ENCODE results near the gene KLHL1.
"Not testable (repeated sequence)": the region's sequence is repeated elsewhere in the genome, so short reads cannot be mapped to it uniquely, and the experiment has no call there.

KLHL1 gene

GRCh38 chr13:70108356-70109105 is at the start of gene KLHL1:
KLHL1 (minus strand) TSS chr13:70108452; CDS start chr13:70107699, 753 bp downstream.
- WGBS (ENCODE audit: insufficient coverage, insufficient read length), result no CpG with 5 or more reads among the region's 18 CpGs
- Histone ChIP-seq H3K27ac (ENCODE audit: low read length) (no peak within 1 kb of the TSS), H3K36me3 (ENCODE audit: control insufficient read depth, insufficient read depth, low read length) (no peaks in the 10 kb centered on the region), H3K27me3 (ENCODE audit: control insufficient read depth, insufficient read depth, low read length) (peaks cover 23% of the 10 kb centered on the region; the same call in 1 of the 2 replicates), H3K4me1 (ENCODE audit: control insufficient read depth, insufficient read depth, low read length) (no peaks in the 10 kb centered on the region), H3K4me3 (ENCODE audit: low read length) (peak within 1 kb of the TSS; percentile 33; the same call in 1 of the 2 replicates), H3K9me3 (ENCODE audit: control insufficient read depth, insufficient read depth, low read length) (no peaks in the 10 kb centered on the region)
- DNase-seq (ENCODE audit: low read depth, low spot score), result no peak

DNA sequence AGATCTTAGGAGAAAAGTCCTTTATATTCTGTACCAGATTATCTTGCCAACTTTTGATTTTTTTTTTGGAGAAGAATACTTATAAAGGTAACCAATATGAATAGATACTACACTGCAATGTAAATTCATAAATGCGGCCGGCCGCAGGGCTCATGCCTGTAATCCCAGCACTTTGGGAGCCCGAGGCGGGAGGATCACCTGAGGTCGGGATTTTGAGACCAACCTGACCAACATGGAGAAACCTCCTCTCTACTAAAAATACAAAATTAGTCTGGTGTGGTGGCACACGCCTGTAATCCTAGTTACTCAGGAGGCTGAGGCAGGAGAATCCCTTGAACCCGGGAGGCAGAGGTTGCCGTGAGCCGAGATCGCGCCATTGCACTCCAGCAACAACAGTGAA is 34.4 kb upstream of the KLHL1 start:
- H3K4me1 ChIP-seq (ENCODE audit: control insufficient read depth, insufficient read depth, low read length); H3K4me3 ChIP-seq (ENCODE audit: low read length); DNase-seq (ENCODE audit: low read depth, low spot score); H3K36me3 ChIP-seq (ENCODE audit: control insufficient read depth, insufficient read depth, low read length); H3K27me3 ChIP-seq (ENCODE audit: control insufficient read depth, insufficient read depth, low read length); H3K27ac ChIP-seq (ENCODE audit: low read length); H3K9me3 ChIP-seq (ENCODE audit: control insufficient read depth, insufficient read depth, low read length): not testable (repeated sequence)
- WGBS (ENCODE audit: insufficient coverage, insufficient read length), result no CpG with 5 or more reads among the region's 12 CpGs

- WGBS (ENCODE audit: insufficient coverage, insufficient read length), result no CpG with 5 or more reads among the region's 2 CpGs
- DNase-seq (ENCODE audit: low read depth, low spot score), result no peak
- H3K27ac ChIP-seq (ENCODE audit: low read length), result no peak overlapping the region
Measured at GRCh38 chr13:70128098-70128497, 19.8 kb upstream of the KLHL1 start.

GRCh38 chr13:70125693-70126092 is 17.4 kb upstream of the KLHL1 start:
- H3K4me3 ChIP-seq (ENCODE audit: low read length), result no peak overlapping the region
- H3K9me3 ChIP-seq (ENCODE audit: control insufficient read depth, insufficient read depth, low read length), result no peaks in the 10 kb centered on the region
- no peak for DNase-seq (ENCODE audit: low read depth, low spot score)
- no peaks in the 10 kb centered on the region for H3K27me3 ChIP-seq (ENCODE audit: control insufficient read depth, insufficient read depth, low read length)
- no peaks in the 10 kb centered on the region for H3K36me3 ChIP-seq (ENCODE audit: control insufficient read depth, insufficient read depth, low read length)
- WGBS (ENCODE audit: insufficient coverage, insufficient read length), result no CpG with 5 or more reads among the region's 5 CpGs
- no peak overlapping the region for H3K27ac ChIP-seq (ENCODE audit: low read length)
- H3K4me1 ChIP-seq (ENCODE audit: control insufficient read depth, insufficient read depth, low read length), result no peaks in the 10 kb centered on the region

More at GRCh38 chr13:70128098-70128497, 19.8 kb upstream of the KLHL1 start:
- H3K4me3 ChIP-seq (ENCODE audit: low read length), result no peak overlapping the region
- H3K27me3 ChIP-seq (ENCODE audit: control insufficient read depth, insufficient read depth, low read length), result no peaks in the 10 kb centered on the region
- H3K4me1 ChIP-seq (ENCODE audit: control insufficient read depth, insufficient read depth, low read length), result no peaks in the 10 kb centered on the region
- no peaks in the 10 kb centered on the region for H3K36me3 ChIP-seq (ENCODE audit: control insufficient read depth, insufficient read depth, low read length)
- H3K9me3 ChIP-seq (ENCODE audit: control insufficient read depth, insufficient read depth, low read length), result no peaks in the 10 kb centered on the region

GRCh38 chr13:70117338-70117905 is 9.2 kb upstream of the KLHL1 start:
- no CpG with 5 or more reads among the region's 2 CpGs for WGBS (ENCODE audit: insufficient coverage, insufficient read length)
- no peaks in the 10 kb centered on the region for H3K4me1 ChIP-seq (ENCODE audit: control insufficient read depth, insufficient read depth, low read length)
- no peak overlapping the region for H3K27ac ChIP-seq (ENCODE audit: low read length)
- H3K4me3 ChIP-seq (ENCODE audit: low read length), result no peak overlapping the region
- no peaks in the 10 kb centered on the region for H3K27me3 ChIP-seq (ENCODE audit: control insufficient read depth, insufficient read depth, low read length)
- no peak for DNase-seq (ENCODE audit: low read depth, low spot score)
- H3K9me3 ChIP-seq (ENCODE audit: control insufficient read depth, insufficient read depth, low read length), result no peaks in the 10 kb centered on the region
- no peaks in the 10 kb centered on the region for H3K36me3 ChIP-seq (ENCODE audit: control insufficient read depth, insufficient read depth, low read length)

- DNase-seq (ENCODE audit: low read depth, low spot score), result no peak
- H3K27ac ChIP-seq (ENCODE audit: low read length), result no peak within 1 kb of the TSS
- H3K27me3 ChIP-seq (ENCODE audit: control insufficient read depth, insufficient read depth, low read length), result peaks cover 23% of the 10 kb centered on the region; the same call in 1 of the 2 replicates
- H3K4me3 ChIP-seq (ENCODE audit: low read length), result peak within 1 kb of the TSS; percentile 33; the same call in 1 of the 2 replicates
- no peaks in the 10 kb centered on the region for H3K9me3 ChIP-seq (ENCODE audit: control insufficient read depth, insufficient read depth, low read length)
- no CpG with 5 or more reads among the region's 53 CpGs for WGBS (ENCODE audit: insufficient coverage, insufficient read length)
- H3K4me1 ChIP-seq (ENCODE audit: control insufficient read depth, insufficient read depth, low read length), result no peaks in the 10 kb centered on the region
- H3K36me3 ChIP-seq (ENCODE audit: control insufficient read depth, insufficient read depth, low read length), result no peaks in the 10 kb centered on the region
Measured at GRCh38 chr13:70107498-70108281, 562 bp downstream of the KLHL1 start, which contains the start of gene ATXN8OS. ATXN8OS (plus strand) TSS chr13:70107826.

GRCh38 chr13:70107125-70107497 is 1.1 kb downstream of the KLHL1 start:
- no CpG with 5 or more reads among the region's 9 CpGs for WGBS (ENCODE audit: insufficient coverage, insufficient read length)
- no peak for DNase-seq (ENCODE audit: low read depth, low spot score)

GRCh38 chr13:70104481-70104880 is 3.8 kb downstream of the KLHL1 start:
- no peaks in the 10 kb centered on the region for H3K9me3 ChIP-seq (ENCODE audit: control insufficient read depth, insufficient read depth, low read length)
- H3K4me3 ChIP-seq (ENCODE audit: low read length), result no peak overlapping the region
- no peaks in the 10 kb centered on the region for H3K4me1 ChIP-seq (ENCODE audit: control insufficient read depth, insufficient read depth, low read length)
- no peaks in the 10 kb centered on the region for H3K36me3 ChIP-seq (ENCODE audit: control insufficient read depth, insufficient read depth, low read length)
- no peak for DNase-seq (ENCODE audit: low read depth, low spot score)
- no peak overlapping the region for H3K27ac ChIP-seq (ENCODE audit: low read length)
- peaks cover 23% of the 10 kb centered on the region; the same call in 1 of the 2 replicates for H3K27me3 ChIP-seq (ENCODE audit: control insufficient read depth, insufficient read depth, low read length)

More at GRCh38 chr13:70107125-70107497, 1.1 kb downstream of the KLHL1 start:
- Histone ChIP-seq H3K4me3 (ENCODE audit: low read length) (peak overlapping the region; percentile 33; the same call in 1 of the 2 replicates), H3K9me3 (ENCODE audit: control insufficient read depth, insufficient read depth, low read length) (no peaks in the 10 kb centered on the region), H3K36me3 (ENCODE audit: control insufficient read depth, insufficient read depth, low read length) (no peaks in the 10 kb centered on the region), H3K27me3 (ENCODE audit: control insufficient read depth, insufficient read depth, low read length) (peaks cover 23% of the 10 kb centered on the region; the same call in 1 of the 2 replicates), H3K4me1 (ENCODE audit: control insufficient read depth, insufficient read depth, low read length) (no peaks in the 10 kb centered on the region), H3K27ac (ENCODE audit: low read length) (no peak overlapping the region)

GRCh38 chr13:70098669-70099068 is 9.6 kb downstream of the KLHL1 start:
- H3K27me3 ChIP-seq (ENCODE audit: control insufficient read depth, insufficient read depth, low read length), result no peaks in the 10 kb centered on the region
- WGBS (ENCODE audit: insufficient coverage, insufficient read length), result no CpG with 5 or more reads among the region's 1 CpG
- no peaks in the 10 kb centered on the region for H3K4me1 ChIP-seq (ENCODE audit: control insufficient read depth, insufficient read depth, low read length)
- no peak for DNase-seq (ENCODE audit: low read depth, low spot score)
- no peak overlapping the region for H3K27ac ChIP-seq (ENCODE audit: low read length)
- no peaks in the 10 kb centered on the region for H3K9me3 ChIP-seq (ENCODE audit: control insufficient read depth, insufficient read depth, low read length)
- H3K36me3 ChIP-seq (ENCODE audit: control insufficient read depth, insufficient read depth, low read length), result no peaks in the 10 kb centered on the region
- H3K4me3 ChIP-seq (ENCODE audit: low read length), result no peak overlapping the region

- H3K27ac ChIP-seq (ENCODE audit: low read length), result no peak overlapping the region
- WGBS (ENCODE audit: insufficient coverage, insufficient read length), result no CpG with 5 or more reads among the region's 2 CpGs
- DNase-seq (ENCODE audit: low read depth, low spot score), result no peak
- no peaks in the 10 kb centered on the region for H3K36me3 ChIP-seq (ENCODE audit: control insufficient read depth, insufficient read depth, low read length)
- H3K4me3 ChIP-seq (ENCODE audit: low read length), result no peak overlapping the region
- no peaks in the 10 kb centered on the region for H3K9me3 ChIP-seq (ENCODE audit: control insufficient read depth, insufficient read depth, low read length)
- H3K4me1 ChIP-seq (ENCODE audit: control insufficient read depth, insufficient read depth, low read length), result no peaks in the 10 kb centered on the region
- no peaks in the 10 kb centered on the region for H3K27me3 ChIP-seq (ENCODE audit: control insufficient read depth, insufficient read depth, low read length)
Measured at GRCh38 chr13:70090036-70090723, 18.1 kb downstream of the KLHL1 start.

Data from iPS DF 6.9 (cell line).